AG09309 (cell line): ENCODE results near the gene BMAL1.

ENCODE experiments used
- DNase-seq: peaks from one replicate; pipeline ENCODE4 v3.0.0-alpha.2; 2010; ENCODE audit warnings: low read depth
- H3K4me3 ChIP-seq: 2 replicates; pipeline ENCODE4 v1.5.1; 2011; ENCODE audit warnings: mild to moderate bottlenecking, low read depth, low read length, moderate library complexity; ENCODE audit not compliant: control insufficient read depth
- CTCF ChIP-seq: IDR thresholded peaks from 2 replicates; pipeline ENCODE4 v1.5.1; 2011; ENCODE audit warnings: mild to moderate bottlenecking, low read depth, low read length, inconsistent platforms; ENCODE audit not compliant: insufficient read depth, control insufficient read depth; ENCODE audit errors: missing control alignments

Gene BMAL1

DNA sequence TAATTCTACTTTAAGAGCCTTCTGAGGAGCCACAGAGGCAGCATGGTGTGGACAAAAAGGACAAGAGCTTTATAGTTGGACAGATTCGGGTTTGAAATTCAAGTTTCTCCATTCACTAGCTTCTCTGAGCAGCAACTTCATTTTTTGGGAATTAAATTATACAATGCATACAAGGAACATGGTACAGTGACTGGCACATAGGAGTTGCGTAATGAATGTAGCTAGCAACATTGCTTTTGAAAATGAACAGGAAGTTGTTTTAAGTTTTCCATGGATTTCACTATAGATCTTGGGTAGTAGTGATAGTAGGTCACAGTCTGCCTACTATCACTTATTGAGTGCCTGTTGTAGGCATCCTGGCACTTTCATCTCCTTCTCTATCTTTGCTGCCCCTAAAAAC is 41.0 kb upstream of the BMAL1 start:
- no peak for TF ChIP-seq CTCF
- no peak overlapping the region for H3K4me3 ChIP-seq
- DNase-seq = no peak

DNA sequence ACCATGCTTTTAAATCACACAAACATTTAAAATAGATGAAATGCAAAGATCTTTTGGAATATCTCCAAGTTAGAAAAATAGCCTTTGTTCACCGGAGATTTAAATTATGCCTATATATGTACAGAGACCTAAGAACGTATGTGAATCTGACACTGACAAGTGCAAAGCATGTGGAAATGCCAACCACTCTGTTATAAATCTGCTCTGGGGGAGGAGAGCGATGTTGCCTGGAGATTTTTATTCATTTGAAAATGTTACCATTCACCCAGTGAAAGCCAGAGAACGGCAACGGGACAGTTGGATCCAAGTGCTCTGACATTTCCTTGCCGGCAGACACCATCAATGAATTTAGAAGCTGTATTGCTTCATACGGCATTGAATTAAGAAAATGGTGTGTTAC is 39.8 kb upstream of the BMAL1 start:
- TF ChIP-seq CTCF = no peak
- DNase-seq = no peak
- no peak overlapping the region for H3K4me3 ChIP-seq

GRCh38 chr11:13238879-13239514 is 38.6 kb upstream of the BMAL1 start:
- TF ChIP-seq CTCF = peak; percentile 87
- DNase-seq = no peak

DNA sequence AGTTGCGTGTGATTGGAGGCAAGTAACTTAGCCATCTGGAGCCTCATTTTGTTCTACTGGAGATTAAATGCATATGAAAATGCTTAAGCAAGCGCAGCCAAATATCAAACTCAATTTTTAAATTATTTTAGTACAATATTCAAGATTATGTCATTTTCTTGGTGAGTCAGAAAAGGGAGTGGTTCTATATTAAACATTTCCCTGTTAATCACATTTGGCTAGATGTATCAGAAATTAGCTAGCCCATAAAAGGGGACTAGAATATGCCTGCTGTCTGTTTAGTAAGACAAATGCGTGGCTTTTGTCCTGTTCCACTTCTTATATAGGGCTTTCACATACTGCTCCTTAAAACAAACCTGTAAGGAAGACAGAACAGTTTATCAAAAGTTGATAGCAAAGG is 35.0 kb upstream of the BMAL1 start:
- H3K4me3 ChIP-seq = no peak overlapping the region
- no peak for TF ChIP-seq CTCF
- no peak for DNase-seq

More at GRCh38 chr11:13238879-13239514, 38.6 kb upstream of the BMAL1 start:
- H3K4me3 ChIP-seq = no peak overlapping the region

- no peak for DNase-seq
- no peak overlapping the region for H3K4me3 ChIP-seq
- TF ChIP-seq CTCF = no peak
Measured at GRCh38 chr11:13247606-13248296, 29.8 kb upstream of the BMAL1 start.

DNA sequence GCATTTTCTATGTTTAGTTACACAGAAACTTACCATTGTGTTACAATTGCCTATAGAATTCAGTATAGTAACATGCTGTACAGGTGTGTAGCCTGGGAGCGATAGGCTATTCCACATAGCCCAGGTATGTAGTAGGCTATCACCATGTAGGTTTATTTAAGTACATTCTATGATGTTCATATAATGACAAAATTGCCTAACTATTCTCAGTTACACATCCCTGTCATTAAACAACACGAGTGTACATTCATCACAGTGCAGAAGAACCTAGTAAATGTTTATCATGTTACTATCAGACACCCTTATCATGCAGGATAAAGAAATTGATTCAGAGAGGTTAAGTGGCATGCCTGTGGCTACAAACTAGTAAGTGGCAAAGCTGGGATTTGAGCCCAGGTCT is 28.4 kb upstream of the BMAL1 start:
- no peak overlapping the region for H3K4me3 ChIP-seq
- TF ChIP-seq CTCF = no peak
- DNase-seq = no peak
